HFFc6 (cell line): ENCODE data around the gene ZNF33A. TPM values are rescaled to one million over a fixed set of nuclear protein-coding genes. Genes with fewer than 3 reads are reported as not detected.
"Not testable (repeated sequence)": the region's sequence is repeated elsewhere in the genome, so short reads cannot be mapped to it uniquely, and the experiment has no call there.

Experiments
- DNase-seq: peaks from one replicate; pipeline ENCODE4 v3.0.0-alpha.2; 2018
- H3K27ac Mint-ChIP-seq: 2 replicates; pipeline ENCODE4 v1.8.0; 2020; ENCODE audit warnings: mild to moderate bottlenecking, mixed read lengths
- H3K27me3 Mint-ChIP-seq: 2 replicates; pipeline ENCODE4 v1.8.0; 2021; ENCODE audit warnings: mild to moderate bottlenecking, moderate library complexity, mixed read lengths; ENCODE audit not compliant: insufficient read depth
- H3K36me3 Mint-ChIP-seq: 2 replicates; pipeline ENCODE4 v1.8.0; 2021; ENCODE audit warnings: low read depth, mixed read lengths
- H3K4me1 Mint-ChIP-seq: 2 replicates; pipeline ENCODE4 v1.8.0; 2020; ENCODE audit warnings: low read depth, mixed read lengths
- H3K4me3 Mint-ChIP-seq: 2 replicates; pipeline ENCODE4 v1.8.0; 2020; ENCODE audit warnings: mild to moderate bottlenecking, moderate library complexity, mixed read lengths
- H3K9me3 Mint-ChIP-seq: 2 replicates; pipeline ENCODE4 v1.8.0; 2020; ENCODE audit warnings: mild to moderate bottlenecking, mixed read lengths
- total RNA-seq, 6 experiments: library from RNA; stranded (reverse); fragmentation: NEBNext Ultra II Directional; extraction: Animal tissue kit (Norgen Biotek cat#: 25700); gene quantifications; 2 replicates in 1 of 6; 3 replicates in 5 of 6; pipeline ENCODE4 v1.2.3, GENCODE V29; 2021
- TF ChIP-seq, protein P1 (sequence below): fragments of 200-600 bp; sonication (generic); IDR thresholded peaks from 2 replicates; pipeline ENCODE4 v1.5.0; 2021; ENCODE audit warnings: antibody characterized with exemption, mild to moderate bottlenecking

ZNF33A gene
- total RNA-seq, 6 experiments from 2014 or later = 9.5 to 12.7 (median 10.2) TPM

DNA sequence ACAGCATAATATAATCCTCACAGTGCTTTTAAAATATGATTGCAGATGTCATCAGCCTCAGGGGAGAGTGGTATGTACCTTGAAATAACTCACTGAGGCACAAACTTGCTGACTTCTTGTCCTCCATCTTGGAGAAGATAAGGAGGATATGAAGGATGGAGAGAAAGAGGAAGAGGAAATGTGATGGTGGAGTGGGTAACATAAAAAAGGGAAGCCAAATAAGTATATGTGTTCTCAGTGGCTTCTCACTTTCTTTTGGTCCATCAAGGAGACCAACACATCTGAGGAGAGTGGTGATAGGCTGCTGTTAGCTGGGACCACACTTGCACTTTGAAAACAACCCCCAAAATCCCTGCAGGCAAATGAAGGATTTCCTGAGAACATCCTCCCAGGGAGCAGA lies 62.1 kb downstream of the ZNF33A start:
- Mint-ChIP-seq H3K9me3 (no peaks in the 10 kb centered on the region), H3K4me3 (no peak overlapping the region), H3K4me1 (peaks cover 14% of the 10 kb centered on the region), H3K27me3 (peaks cover 4% of the 10 kb centered on the region), H3K36me3 (no peaks in the 10 kb centered on the region), H3K27ac (no peak overlapping the region)
- DNase-seq = no peak
- TF ChIP-seq, protein P1, sequence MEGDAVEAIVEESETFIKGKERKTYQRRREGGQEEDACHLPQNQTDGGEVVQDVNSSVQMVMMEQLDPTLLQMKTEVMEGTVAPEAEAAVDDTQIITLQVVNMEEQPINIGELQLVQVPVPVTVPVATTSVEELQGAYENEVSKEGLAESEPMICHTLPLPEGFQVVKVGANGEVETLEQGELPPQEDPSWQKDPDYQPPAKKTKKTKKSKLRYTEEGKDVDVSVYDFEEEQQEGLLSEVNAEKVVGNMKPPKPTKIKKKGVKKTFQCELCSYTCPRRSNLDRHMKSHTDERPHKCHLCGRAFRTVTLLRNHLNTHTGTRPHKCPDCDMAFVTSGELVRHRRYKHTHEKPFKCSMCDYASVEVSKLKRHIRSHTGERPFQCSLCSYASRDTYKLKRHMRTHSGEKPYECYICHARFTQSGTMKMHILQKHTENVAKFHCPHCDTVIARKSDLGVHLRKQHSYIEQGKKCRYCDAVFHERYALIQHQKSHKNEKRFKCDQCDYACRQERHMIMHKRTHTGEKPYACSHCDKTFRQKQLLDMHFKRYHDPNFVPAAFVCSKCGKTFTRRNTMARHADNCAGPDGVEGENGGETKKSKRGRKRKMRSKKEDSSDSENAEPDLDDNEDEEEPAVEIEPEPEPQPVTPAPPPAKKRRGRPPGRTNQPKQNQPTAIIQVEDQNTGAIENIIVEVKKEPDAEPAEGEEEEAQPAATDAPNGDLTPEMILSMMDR = no peak

DNA sequence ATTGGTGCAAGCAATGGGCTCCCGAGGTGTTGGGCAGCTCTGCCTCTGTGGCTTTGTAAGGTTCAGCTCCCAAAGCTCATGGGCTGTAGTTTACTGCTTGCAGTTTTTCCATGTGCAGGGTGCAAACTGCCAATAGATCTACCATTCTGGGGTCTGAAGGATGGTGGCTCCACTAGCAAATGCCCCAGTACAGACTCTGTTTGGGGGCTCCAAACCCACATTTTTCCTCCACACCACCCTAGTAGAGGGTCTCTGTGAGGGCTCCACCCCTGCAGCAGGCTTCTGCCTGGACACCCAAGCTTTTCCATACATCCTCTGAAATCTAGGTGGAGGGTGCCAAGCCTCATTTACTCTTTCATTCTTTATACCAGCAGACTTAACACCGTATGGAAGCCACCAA lies 66.2 kb downstream of the ZNF33A start:
- Mint-ChIP-seq H3K9me3 (no peaks in the 10 kb centered on the region), H3K4me3 (no peak overlapping the region), H3K4me1 (no peaks in the 10 kb centered on the region), H3K27ac (no peak overlapping the region), H3K36me3 (no peaks in the 10 kb centered on the region), H3K27me3 (peaks cover 4% of the 10 kb centered on the region)
- TF ChIP-seq, protein P1 = no peak
- DNase-seq = no peak

DNA sequence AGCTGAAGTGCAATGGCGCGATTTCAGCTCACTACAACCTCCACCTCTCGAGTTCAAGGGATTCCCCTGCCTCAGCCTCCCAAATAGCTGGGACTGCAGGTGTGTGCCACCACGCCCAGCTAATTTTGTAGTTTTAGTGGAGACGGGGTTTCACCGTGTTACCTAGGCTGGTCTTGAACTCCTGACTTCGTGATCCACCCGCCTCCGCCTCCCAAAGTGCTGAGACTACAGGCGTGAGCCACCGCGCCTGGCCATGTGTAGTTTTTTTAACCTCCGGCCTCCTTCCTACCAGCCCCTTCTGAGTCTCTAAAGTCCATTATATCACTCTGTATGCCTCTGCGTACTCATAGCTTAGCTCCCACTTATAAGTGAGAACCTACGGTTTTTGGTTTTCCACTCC lies 82.8 kb downstream of the ZNF33A start:
- Mint-ChIP-seq H3K36me3 (peaks cover 27% of the 10 kb centered on the region), H3K4me1 (peaks cover 18% of the 10 kb centered on the region), H3K4me3 (peak overlapping the region; percentile 89)
- not testable (repeated sequence) for H3K9me3 Mint-ChIP-seq, DNase-seq, H3K27me3 Mint-ChIP-seq, H3K27ac Mint-ChIP-seq

DNA sequence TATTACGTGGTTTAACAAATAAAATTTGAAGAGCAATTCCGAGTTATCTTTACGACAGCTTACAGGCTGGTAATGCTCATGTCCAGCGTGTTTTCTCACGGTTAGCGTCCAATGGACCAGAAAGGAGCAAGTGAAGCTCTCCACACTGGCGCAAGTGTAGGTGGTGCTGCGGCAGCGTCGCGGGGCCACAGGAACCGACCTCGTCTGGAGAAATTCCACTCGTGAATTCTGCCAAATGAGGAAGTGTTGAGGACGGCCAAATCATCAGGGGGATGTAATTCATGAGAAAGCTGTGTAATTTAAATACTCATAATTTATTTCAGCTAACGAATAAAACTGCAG lies 83.3 kb downstream of the ZNF33A start:
- Mint-ChIP-seq H3K4me1 (peaks cover 18% of the 10 kb centered on the region), H3K4me3 (peak overlapping the region; percentile 89), H3K27me3 (peaks cover 2% of the 10 kb centered on the region), H3K36me3 (peaks cover 31% of the 10 kb centered on the region), H3K27ac (peak overlapping the region; percentile 81; the same call in 1 of the 2 replicates), H3K9me3 (no peaks in the 10 kb centered on the region)
- TF ChIP-seq, protein P1 = no peak
- DNase-seq = no peak

DNA sequence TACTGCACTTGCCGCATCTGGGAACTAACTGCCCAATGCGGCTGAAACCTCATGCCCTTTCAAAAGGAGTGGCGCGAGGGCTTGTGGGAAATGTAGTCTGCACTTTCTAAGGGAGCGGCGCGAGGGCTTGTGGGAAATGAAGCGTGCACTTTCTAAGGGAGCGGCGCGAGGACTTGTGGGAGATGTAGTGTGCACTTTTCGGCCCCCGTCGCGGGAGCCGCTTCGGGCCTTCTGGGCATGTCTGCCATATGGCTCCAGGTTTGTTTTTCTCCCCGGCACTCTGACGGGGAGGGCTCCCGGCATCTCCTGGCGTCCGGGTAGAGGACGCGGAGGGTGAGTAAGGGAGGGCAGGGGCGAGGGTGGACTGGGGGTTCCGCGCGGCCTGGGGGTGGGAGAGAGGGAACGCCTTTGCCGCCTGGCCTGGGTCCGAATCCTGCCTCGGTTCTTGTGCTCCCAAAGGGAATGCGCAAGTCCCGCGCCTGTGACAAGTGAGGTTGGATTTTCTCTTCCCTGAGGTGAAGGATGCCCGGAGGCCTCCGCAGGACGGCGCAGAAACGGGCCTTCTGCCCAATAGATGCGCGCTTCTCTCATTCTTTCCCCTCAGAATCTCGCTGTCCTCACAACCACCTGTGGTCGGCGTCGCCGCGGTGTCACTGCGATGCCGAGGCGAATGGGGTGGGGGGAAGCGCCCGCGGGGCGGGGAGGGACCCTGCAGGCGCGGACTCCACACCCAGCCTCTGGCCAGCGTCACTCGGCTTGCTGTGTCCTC lies 83.9 kb downstream of the ZNF33A start, which contains the start of gene ZNF37A:
ZNF37A (plus strand) TSS at position 180 of the 769 bp plus-strand sequence. CDS start 2,281 bp downstream, outside the sequence.
- Mint-ChIP-seq H3K27me3 (peaks cover 2% of the 10 kb centered on the region), H3K36me3 (peaks cover 37% of the 10 kb centered on the region), H3K27ac (peak within 1 kb of the TSS; percentile 81), H3K4me1 (peaks cover 18% of the 10 kb centered on the region), H3K9me3 (no peaks in the 10 kb centered on the region), H3K4me3 (peak within 1 kb of the TSS; percentile 89)
- peak; percentile 92 for DNase-seq
- TF ChIP-seq, protein P1 = no peak

DNA sequence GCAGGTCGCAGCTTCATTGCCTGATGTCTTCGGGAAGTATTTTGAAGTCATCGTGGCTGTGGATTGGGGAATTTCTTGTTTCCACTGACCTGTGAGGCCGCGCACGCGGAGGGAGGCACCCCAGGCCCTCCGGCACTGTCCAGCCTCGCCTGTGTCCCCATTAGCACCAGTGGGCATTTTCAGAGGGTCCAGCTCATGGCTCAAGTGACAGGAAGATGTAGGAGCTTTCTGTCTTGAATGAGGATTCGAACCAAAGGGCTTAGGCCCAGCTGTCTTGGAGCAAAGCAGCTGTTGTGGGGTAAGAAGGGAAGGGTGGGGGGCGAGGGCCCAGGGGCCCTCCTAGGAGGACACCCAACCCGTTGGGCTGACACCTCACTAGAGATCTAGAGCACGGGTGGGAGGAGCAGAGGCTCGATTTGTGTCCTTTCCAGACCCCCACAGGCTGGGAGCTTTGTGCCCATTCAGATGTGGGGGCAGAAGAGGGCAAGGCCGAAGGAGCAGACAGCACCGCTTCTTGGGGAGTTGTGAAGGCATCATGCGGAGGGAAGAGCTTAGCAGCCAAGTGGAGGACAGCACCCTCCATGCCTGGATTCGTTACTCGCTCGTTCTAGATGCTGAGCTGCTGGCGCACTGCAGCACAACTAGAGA lies 84.6 kb downstream of the ZNF33A start:
- Mint-ChIP-seq H3K9me3 (0 out of 2 replicates have a peak, but pooled peaks cover 3% of the 10 kb centered on the region), H3K4me1 (peaks cover 18% of the 10 kb centered on the region), H3K4me3 (peak overlapping the region; percentile 89), H3K36me3 (peaks cover 44% of the 10 kb centered on the region), H3K27ac (peak overlapping the region; percentile 81), H3K27me3 (peaks cover 2% of the 10 kb centered on the region)
- TF ChIP-seq, protein P1 = no peak
- no peak for DNase-seq
